CD14-positive monocyte (primary cell): ENCODE results near the gene PCDHA10. TPM values are rescaled to one million over a fixed set of nuclear protein-coding genes. Genes with fewer than 3 reads are reported as not detected.

ENCODE experiments used
- DNase-seq, 3 donors: peaks; one replicate each; pipeline ENCODE4 v3.0.0-alpha.2; 2011 to 2022
- H2AFZ ChIP-seq: 2 replicates; pipeline ENCODE4 v1.6.0; 2012; ENCODE audit warnings: mild to moderate bottlenecking, low read depth, low read length, inconsistent platforms; ENCODE audit not compliant: insufficient read depth, poor library complexity, severe bottlenecking
- H3K27ac ChIP-seq, 2 donors: 1 replicate in 1 of 2; 2 replicates in 1 of 2; pipeline ENCODE4 v1.5.1; 2012 to 2013; ENCODE audit warnings: low read length in 2 of 2, control low read depth in 1 of 2, inconsistent platforms in 1 of 2, low read depth in 1 of 2, mild to moderate bottlenecking in 1 of 2
- H3K27me3 ChIP-seq, 2 donors: one replicate each; pipeline versions ENCODE4 v1.6.0 to v1.6.1; 2011 to 2013; ENCODE audit warnings: low read length in 2 of 2; ENCODE audit not compliant: control insufficient read depth in 2 of 2, insufficient read depth in 2 of 2
- H3K36me3 ChIP-seq, 2 donors: replicated peaks in 1 of 2; 1 replicate in 1 of 2; 2 replicates in 1 of 2; pipeline versions ENCODE4 v1.5.1 to v1.6.1; 2012 to 2013; ENCODE audit warnings: low read length in 2 of 2, control low read depth in 1 of 2, inconsistent platforms in 1 of 2, mild to moderate bottlenecking in 1 of 2; ENCODE audit not compliant: insufficient read depth in 2 of 2, control insufficient read depth in 1 of 2
- H3K4me1 ChIP-seq, 2 donors: 1 replicate in 1 of 2; 2 replicates in 1 of 2; pipeline versions ENCODE4 v1.5.1 to v1.6.1; 2012 to 2013; ENCODE audit warnings: low read length in 2 of 2, control low read depth in 1 of 2, inconsistent platforms in 1 of 2, mild to moderate bottlenecking in 1 of 2, moderate library complexity in 1 of 2; ENCODE audit not compliant: insufficient read depth in 2 of 2, control insufficient read depth in 1 of 2
- H3K4me2 ChIP-seq: replicated peaks from 2 replicates; pipeline ENCODE3; 2012; ENCODE audit warnings: low read length, moderate library complexity, mild to moderate bottlenecking; ENCODE audit not compliant: poor library complexity, severe bottlenecking; ENCODE audit errors: extremely low read depth
- H3K4me3 ChIP-seq, 3 experiments: fragments of 200-600 bp in 1 of 3; sonication (generic) in 1 of 3; replicated peaks in 1 of 3; 1 replicate in 2 of 3; 2 replicates in 1 of 3; pipeline ENCODE4 v1.5.1; 2011 to 2013; ENCODE audit warnings: low read length in 3 of 3, mild to moderate bottlenecking in 3 of 3, control low read depth in 2 of 3, low read depth in 2 of 3, inconsistent platforms in 1 of 3, moderate library complexity in 1 of 3
- H3K79me2 ChIP-seq: 2 replicates; pipeline ENCODE4 v1.6.0; 2012; ENCODE audit warnings: mild to moderate bottlenecking, control low read depth, inconsistent platforms, low read length, moderate library complexity; ENCODE audit not compliant: insufficient read depth
- H3K9ac ChIP-seq: 2 replicates; pipeline ENCODE4 v1.6.0; 2017; ENCODE audit warnings: low read length, mild to moderate bottlenecking; ENCODE audit not compliant: insufficient read depth, poor library complexity, severe bottlenecking
- H3K9me3 ChIP-seq, 2 donors: replicated peaks in 1 of 2; 1 replicate in 1 of 2; 2 replicates in 1 of 2; pipeline versions ENCODE4 v1.5.1 to v1.6.1; 2012 to 2013; ENCODE audit warnings: low read length in 2 of 2, control low read depth in 1 of 2; ENCODE audit not compliant: control insufficient read depth in 1 of 2, insufficient read depth in 1 of 2
- H4K20me1 ChIP-seq: 2 replicates; pipeline ENCODE4 v1.6.0; 2012; ENCODE audit warnings: mild to moderate bottlenecking, low read length, control low read depth, moderate library complexity; ENCODE audit not compliant: insufficient read depth
- H3K27ac Mint-ChIP-seq, 7 donors: one replicate each; pipeline ENCODE4 v1.8.0; 2020; ENCODE audit warnings: mild to moderate bottlenecking in 7 of 7, mixed read lengths in 7 of 7, moderate library complexity in 6 of 7, inconsistent platforms in 2 of 7
- H3K27me3 Mint-ChIP-seq, 3 donors: one replicate each; pipeline ENCODE4 v1.8.0; 2021 to 2022; ENCODE audit warnings: low read depth in 3 of 3, mild to moderate bottlenecking in 3 of 3, mixed read lengths in 3 of 3, moderate library complexity in 3 of 3, inconsistent platforms in 1 of 3
- H3K36me3 Mint-ChIP-seq, 2 donors: one replicate each; pipeline ENCODE4 v1.8.0; 2020; ENCODE audit warnings: mixed read lengths in 2 of 2, inconsistent platforms in 1 of 2, mild to moderate bottlenecking in 1 of 2
- H3K4me1 Mint-ChIP-seq: one replicate; pipeline ENCODE4 v1.8.0; 2020; ENCODE audit warnings: mild to moderate bottlenecking, mixed read lengths
- H3K4me3 Mint-ChIP-seq, 2 donors: one replicate each; pipeline ENCODE4 v1.8.0; 2020; ENCODE audit warnings: mild to moderate bottlenecking in 2 of 2, mixed read lengths in 2 of 2, moderate library complexity in 1 of 2
- H3K9me3 Mint-ChIP-seq, 7 donors: one replicate each; pipeline ENCODE4 v1.8.0; 2020 to 2022; ENCODE audit warnings: mixed read lengths in 7 of 7, mild to moderate bottlenecking in 6 of 7, moderate library complexity in 6 of 7, inconsistent platforms in 2 of 7
- CTCF ChIP-seq: fragments of 200-600 bp; IDR thresholded peaks from one replicate; pipeline ENCODE4 v1.8.0; 2022; ENCODE audit warnings: antibody characterized with exemption, mild to moderate bottlenecking
- WGBS: methylation state at CpG from one replicate; pipeline ENCODE4 v1.1.5; 2013; ENCODE audit warnings: missing lambda C conversion rate; ENCODE audit not compliant: insufficient coverage; 5-methylcytosine and 5-hydroxymethylcytosine counted together
- intact Hi-C, 2 donors: fragments of 100-400 bp; cut with micrococcal nuclease; formaldehyde crosslinking; loops; one replicate each; pipeline versions ENCODE4 v1.15.0 to v1.15.1; 2023
- polyA plus RNA-seq, 3 donors: library from polyadenylated mRNA; depleted of rRNA in 1 of 3; unstranded in 2 of 3; stranded (reverse) in 1 of 3; fragments of 300-500 nt in 2 of 3; fragments of >200 nt in 1 of 3; fragmentation: Illumina TruSeq in 2 of 3; gene quantifications; 1 replicate in 2 of 3; 2 replicates in 1 of 3; pipeline ENCODE4 v1.2.3, GENCODE V29; 2012 to 2021

The PCDHA10 gene
- polyA plus RNA-seq, 3 donors, result not detected

- Histone ChIP-seq H3K4me3 (no peak overlapping the region), H3K27me3 (peaks cover 3 to 31% of the 10 kb centered on the region in 2 donors), H3K79me2 (no peaks in the 10 kb centered on the region), H3K36me3 (no peaks in the 10 kb centered on the region), H3K27ac (no peak overlapping the region), H3K9ac (no peak overlapping the region), H3K9me3 (peaks cover 36 to 60% of the 10 kb centered on the region in 2 donors), H2AFZ (no peak overlapping the region), H3K4me1 (no peaks in the 10 kb centered on the region), H4K20me1 (no peaks in the 10 kb centered on the region), H3K4me2 (no peak overlapping the region)
- 42% methylated on average over 37 of the region's 37 CpGs for WGBS
- Mint-ChIP-seq H3K9me3 (peaks cover 36 to 52% (median 50%) of the 10 kb centered on the region in 7 donors), H3K36me3 (peaks cover 0 to 9% of the 10 kb centered on the region in 2 donors), H3K4me3 (no peak overlapping the region), H3K27ac (no peak overlapping the region), H3K27me3 (peaks cover 21 to 30% (median 29%) of the 10 kb centered on the region in 3 donors), H3K4me1 (no peaks in the 10 kb centered on the region)
- no peak for DNase-seq
- TF ChIP-seq CTCF, result no peak
- intact Hi-C loops, result loop anchor here (2.0 to 10.0 kb wide), 2 partner anchors 52 to 72 kb away; partner anchors contain the start of genes PCDHA5 (in 1 of the 2) and PCDHA6 (in 1 of the 2)
Measured at GRCh38 chr5:140877262-140877581, 21.5 kb downstream of the PCDHA10 start.

GRCh38 chr5:140881889-140882590 is 26.3 kb downstream of the PCDHA10 start, which contains the start of gene PCDHA13:
PCDHA13 (plus strand) TSS chr5:140882124; CDS start chr5:140882269, 145 bp downstream.
- no peaks in the 10 kb centered on the region for H3K4me1 ChIP-seq
- H3K79me2 ChIP-seq, result no peaks in the 10 kb centered on the region
- H3K36me3 ChIP-seq, result no peaks in the 10 kb centered on the region
- Mint-ChIP-seq H3K9me3 (peaks cover 37 to 46% (median 41%) of the 10 kb centered on the region in 7 donors), H3K27me3 (peaks cover 7 to 30% (median 22%) of the 10 kb centered on the region in 3 donors), H3K4me1 (no peaks in the 10 kb centered on the region), H3K27ac (no peak within 1 kb of the TSS), H3K36me3 (no peaks in the 10 kb centered on the region), H3K4me3 (peak within 1 kb of the TSS in 1 of 2 donors; percentile 37)
- intact Hi-C loops, result no loop called here
- peaks cover 40 to 49% of the 10 kb centered on the region in 2 donors for H3K9me3 ChIP-seq
- 21% methylated on average over 16 of the region's 35 CpGs for WGBS
- H2AFZ ChIP-seq, result no peak within 1 kb of the TSS
- no peak for TF ChIP-seq CTCF
- no peak within 1 kb of the TSS for H3K4me3 ChIP-seq
- H4K20me1 ChIP-seq, result no peaks in the 10 kb centered on the region
- no peak within 1 kb of the TSS for H3K27ac ChIP-seq
- H3K27me3 ChIP-seq, result peaks cover 0 to 18% of the 10 kb centered on the region in 2 donors
- DNase-seq, result no peak
- no peak within 1 kb of the TSS for H3K9ac ChIP-seq
- no peak within 1 kb of the TSS for H3K4me2 ChIP-seq
